ENCODE data around the gene TPSG1. TPM values are rescaled to one million over a fixed set of nuclear protein-coding genes. Genes with fewer than 3 reads are reported as not detected.
"Not testable (repeated sequence)": the region's sequence is repeated elsewhere in the genome, so short reads cannot be mapped to it uniquely, and the experiment has no call there.

TPSG1 gene
- total RNA-seq, 1 donor from 2014 or later, result 1.6 TPM

GRCh38 chr16:1256874-1257322 lies 31.8 kb upstream of the TPSG1 start:
- DNase-seq (ENCODE audit: low spot score), result no peak

GRCh38 chr16:1256296-1256873 lies 31.3 kb upstream of the TPSG1 start:
- DNase-seq (ENCODE audit: low spot score), result not testable (repeated sequence)

GRCh38 chr16:1255276-1256122 lies 30.4 kb upstream of the TPSG1 start, which contains the start of gene TPSD1:
TSS of gene TPSD1 (plus strand) at chr16:1256069. CDS start at chr16:1256281, 212 bp downstream.
- DNase-seq (ENCODE audit: low spot score), result not testable (repeated sequence)

- not testable (repeated sequence) for DNase-seq (ENCODE audit: low spot score)
Measured at GRCh38 chr16:1254821-1255220, 29.8 kb upstream of the TPSG1 start.

- DNase-seq (ENCODE audit: low spot score), result not testable (repeated sequence)
Measured at GRCh38 chr16:1253701-1254364, 28.8 kb upstream of the TPSG1 start.

- DNase-seq (ENCODE audit: low spot score), result not testable (repeated sequence)
Measured at GRCh38 chr16:1249031-1249755, 24.1 kb upstream of the TPSG1 start.

GRCh38 chr16:1247903-1248537 lies 23.0 kb upstream of the TPSG1 start:
- DNase-seq (ENCODE audit: low spot score), result not testable (repeated sequence)

- no peak for DNase-seq (ENCODE audit: low spot score)
Measured at GRCh38 chr16:1245452-1246020, 20.5 kb upstream of the TPSG1 start.

- DNase-seq (ENCODE audit: low spot score), result no peak
Measured at GRCh38 chr16:1244881-1245280, 19.8 kb upstream of the TPSG1 start.

- not testable (repeated sequence) for DNase-seq (ENCODE audit: low spot score)
Measured at GRCh38 chr16:1243907-1244850, 19.1 kb upstream of the TPSG1 start.

- DNase-seq (ENCODE audit: low spot score), result not testable (repeated sequence)
Measured at GRCh38 chr16:1243363-1243762, 18.3 kb upstream of the TPSG1 start.

- not testable (repeated sequence) for DNase-seq (ENCODE audit: low spot score)
Measured at GRCh38 chr16:1241081-1241480, 16.0 kb upstream of the TPSG1 start.

GRCh38 chr16:1240436-1240835 lies 15.4 kb upstream of the TPSG1 start, which contains the start of gene TPSAB1:
TSS of gene TPSAB1 (plus strand) at chr16:1240705. CDS start at chr16:1240939, 234 bp downstream.
- DNase-seq (ENCODE audit: low spot score), result not testable (repeated sequence)

GRCh38 chr16:1239575-1239974 lies 14.5 kb upstream of the TPSG1 start:
- DNase-seq (ENCODE audit: low spot score), result not testable (repeated sequence)

GRCh38 chr16:1238909-1239308 lies 13.8 kb upstream of the TPSG1 start:
- DNase-seq (ENCODE audit: low spot score), result not testable (repeated sequence)

GRCh38 chr16:1237990-1238389 lies 12.9 kb upstream of the TPSG1 start:
- no peak for DNase-seq (ENCODE audit: low spot score)

- DNase-seq (ENCODE audit: low spot score), result not testable (repeated sequence)
Measured at GRCh38 chr16:1236659-1237058, 11.6 kb upstream of the TPSG1 start.

GRCh38 chr16:1232049-1232748 lies 7.1 kb upstream of the TPSG1 start:
- DNase-seq (ENCODE audit: low spot score), result not testable (repeated sequence)

GRCh38 chr16:1231301-1231700 lies 6.2 kb upstream of the TPSG1 start:
- DNase-seq (ENCODE audit: low spot score), result not testable (repeated sequence)
